Upper lobe of right lung (tissue), 1 donor: ENCODE results near the gene PPIH. TPM values are rescaled to one million over a fixed set of nuclear protein-coding genes. Genes with fewer than 3 reads are reported as not detected.
A peak's percentile ranks its signal among the peaks of the same experiment; 100 is the strongest.
"Not testable (repeated sequence)": the region's sequence is repeated elsewhere in the genome, so short reads cannot be mapped to it uniquely, and the experiment has no call there.

Experiments
- ATAC-seq: fragments of 200-7000 bp; cut with Tn5 transposase; one replicate; pipeline ENCODE4 v1.9.1; 2020; ENCODE audit warnings: mild to moderate bottlenecking, moderate library complexity
- DNase-seq: peaks from one replicate; pipeline ENCODE4 v3.0.0-alpha.2; 2020
- H3K27ac ChIP-seq: fragments of 200-600 bp; one replicate; pipeline ENCODE4 v1.8.0; 2022
- H3K27me3 ChIP-seq: fragments of 200-600 bp; one replicate; pipeline ENCODE4 v1.8.0; 2022; ENCODE audit warnings: mild to moderate bottlenecking
- H3K36me3 ChIP-seq: fragments of 200-600 bp; one replicate; pipeline ENCODE4 v1.8.0; 2022
- H3K4me1 ChIP-seq: fragments of 200-600 bp; one replicate; pipeline ENCODE4 v1.8.0; 2022
- H3K4me3 ChIP-seq: fragments of 200-600 bp; one replicate; pipeline ENCODE4 v1.8.0; 2022; ENCODE audit warnings: mild to moderate bottlenecking
- H3K9me3 ChIP-seq: fragments of 200-600 bp; one replicate; pipeline ENCODE4 v1.8.0; 2022
- intact Hi-C: fragments of 100-400 bp; cut with DNase I; formaldehyde crosslinking; loops from one replicate; pipeline ENCODE4 v1.11.0; 2022
- long read RNA-seq: library from polyadenylated mRNA; unstranded; transcript quantifications from one replicate; pipeline ENCODE4 v2.0.0, GENCODE V29; 2021
- total RNA-seq: library from RNA; stranded (reverse); fragmentation: NEBNext Ultra II Directional; extraction: Animal tissue kit (Norgen Biotek cat#: 25700); gene quantifications from one replicate; pipeline ENCODE4 v1.2.1, GENCODE V29; 2021
- TF ChIP-seq, protein P1 (sequence below): fragments of 200-600 bp; IDR thresholded peaks from one replicate; pipeline ENCODE4 v1.8.0; 2022; ENCODE audit warnings: antibody characterized with exemption
- donor health status: DM: no; HTN: yes; CAD: no; lungs with severe emphysema.

The PPIH gene
- total RNA-seq, result 20.0 TPM
- long read RNA-seq, partial matches to known transcripts, result 0 of 3 reads
- long read RNA-seq, other reads (novel, unspliced or antisense), result 2 of 3 reads

GRCh38 chr1:42657981-42658876, at the start of gene PPIH:
TSS of gene PPIH (plus strand) at chr1:42658423. CDS start at chr1:42658447, 24 bp downstream.
- peak within 1 kb of the TSS; percentile 87 for H3K4me3 ChIP-seq
- H3K27ac ChIP-seq, result peak within 1 kb of the TSS; percentile 78
- TF ChIP-seq, protein P1, sequence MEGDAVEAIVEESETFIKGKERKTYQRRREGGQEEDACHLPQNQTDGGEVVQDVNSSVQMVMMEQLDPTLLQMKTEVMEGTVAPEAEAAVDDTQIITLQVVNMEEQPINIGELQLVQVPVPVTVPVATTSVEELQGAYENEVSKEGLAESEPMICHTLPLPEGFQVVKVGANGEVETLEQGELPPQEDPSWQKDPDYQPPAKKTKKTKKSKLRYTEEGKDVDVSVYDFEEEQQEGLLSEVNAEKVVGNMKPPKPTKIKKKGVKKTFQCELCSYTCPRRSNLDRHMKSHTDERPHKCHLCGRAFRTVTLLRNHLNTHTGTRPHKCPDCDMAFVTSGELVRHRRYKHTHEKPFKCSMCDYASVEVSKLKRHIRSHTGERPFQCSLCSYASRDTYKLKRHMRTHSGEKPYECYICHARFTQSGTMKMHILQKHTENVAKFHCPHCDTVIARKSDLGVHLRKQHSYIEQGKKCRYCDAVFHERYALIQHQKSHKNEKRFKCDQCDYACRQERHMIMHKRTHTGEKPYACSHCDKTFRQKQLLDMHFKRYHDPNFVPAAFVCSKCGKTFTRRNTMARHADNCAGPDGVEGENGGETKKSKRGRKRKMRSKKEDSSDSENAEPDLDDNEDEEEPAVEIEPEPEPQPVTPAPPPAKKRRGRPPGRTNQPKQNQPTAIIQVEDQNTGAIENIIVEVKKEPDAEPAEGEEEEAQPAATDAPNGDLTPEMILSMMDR, result no peak
- H3K9me3 ChIP-seq, result no peaks in the 10 kb centered on the region
- H3K36me3 ChIP-seq, result peaks cover 21% of the 10 kb centered on the region
- ATAC-seq (peak; percentile 100), DNase-seq (peak; percentile 98)
- intact Hi-C loops, result no loop called here
- H3K4me1 ChIP-seq, result peaks cover 13% of the 10 kb centered on the region
- H3K27me3 ChIP-seq, result no peaks in the 10 kb centered on the region

- Histone ChIP-seq H3K27ac (no peak overlapping the region), H3K4me1 (no peaks in the 10 kb centered on the region), H3K36me3 (no peaks in the 10 kb centered on the region), H3K4me3 (no peak overlapping the region), H3K27me3 (no peaks in the 10 kb centered on the region), H3K9me3 (no peaks in the 10 kb centered on the region)
- ATAC-seq (no peak), DNase-seq (no peak)
- TF ChIP-seq, protein P1, result no peak
- intact Hi-C loops, result no loop called here
Observed at GRCh38 chr1:42613803-42614131, 44.5 kb upstream of the PPIH start.

GRCh38 chr1:42618866-42619265, 39.4 kb upstream of the PPIH start:
- intact Hi-C loops, result no loop called here

GRCh38 chr1:42620307-42620706, 37.9 kb upstream of the PPIH start:
- ATAC-seq (no peak), DNase-seq (no peak)
- Histone ChIP-seq H3K27me3 (no peaks in the 10 kb centered on the region), H3K4me3 (no peak overlapping the region), H3K36me3 (no peaks in the 10 kb centered on the region), H3K4me1 (no peaks in the 10 kb centered on the region), H3K9me3 (no peaks in the 10 kb centered on the region), H3K27ac (no peak overlapping the region)
- intact Hi-C loops, result no loop called here
- TF ChIP-seq, protein P1, result no peak

More at GRCh38 chr1:42618866-42619265, 39.4 kb upstream of the PPIH start:
- Histone ChIP-seq H3K36me3 (no peaks in the 10 kb centered on the region), H3K27ac (no peak overlapping the region), H3K4me1 (no peaks in the 10 kb centered on the region), H3K4me3 (no peak overlapping the region), H3K27me3 (no peaks in the 10 kb centered on the region), H3K9me3 (no peaks in the 10 kb centered on the region)
- ATAC-seq, result no peak
- no peak for DNase-seq
- TF ChIP-seq, protein P1, result no peak

DNA sequence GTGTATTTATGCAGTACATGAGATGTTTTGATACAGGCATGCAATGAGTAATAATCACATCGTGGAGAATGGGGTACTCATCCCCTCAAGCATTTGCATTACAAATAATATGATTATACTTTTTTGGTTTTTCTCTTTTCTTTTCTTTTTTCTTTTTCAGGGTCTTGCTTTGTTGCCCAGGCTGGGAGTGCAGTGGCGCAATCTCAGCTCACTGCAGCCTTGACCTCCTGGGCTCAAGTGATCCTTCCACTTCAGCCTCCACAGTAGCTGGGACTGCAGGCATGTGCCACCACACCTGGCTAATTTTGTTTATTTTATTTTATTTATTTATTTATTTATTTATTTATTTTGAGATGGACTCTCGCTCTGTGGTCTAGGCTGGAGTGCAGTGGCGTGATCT, 37.0 kb upstream of the PPIH start:
- H3K9me3 ChIP-seq, result not testable (repeated sequence)

GRCh38 chr1:42627205-42627604, 31.0 kb upstream of the PPIH start:
- H3K4me1 ChIP-seq, intact Hi-C loops, DNase-seq, H3K36me3 ChIP-seq, H3K4me3 ChIP-seq, H3K27ac ChIP-seq, H3K27me3 ChIP-seq, H3K9me3 ChIP-seq, ATAC-seq: not testable (repeated sequence)

More for the DNA sequence above, 37.0 kb upstream of the PPIH start:
- H3K27ac ChIP-seq, H3K4me1 ChIP-seq, H3K36me3 ChIP-seq, H3K27me3 ChIP-seq, DNase-seq, intact Hi-C loops, ATAC-seq, H3K4me3 ChIP-seq: not testable (repeated sequence)
